Chondrocyte (in vitro differentiated cells): ENCODE data around the gene RNF145. TPM values are rescaled to one million over a fixed set of nuclear protein-coding genes. Genes with fewer than 3 reads are reported as not detected.

Experiments
- DNase-seq: peaks from one replicate; pipeline ENCODE4 v3.0.0; 2021; ENCODE audit warnings: mixed read lengths, low spot score
- H3K27ac Mint-ChIP-seq: one replicate; pipeline ENCODE4 v1.8.0; 2021; ENCODE audit warnings: mild to moderate bottlenecking, moderate library complexity, mixed read lengths; ENCODE audit not compliant: unreplicated experiment
- H3K27me3 Mint-ChIP-seq: 2 replicates; pipeline ENCODE4 v1.8.0; 2021; ENCODE audit warnings: low read depth, mixed read lengths
- H3K36me3 Mint-ChIP-seq: 2 replicates; pipeline ENCODE4 v1.8.0; 2021; ENCODE audit warnings: low read depth, mixed read lengths
- H3K4me1 Mint-ChIP-seq: 2 replicates; pipeline ENCODE4 v1.8.0; 2021; ENCODE audit warnings: low read depth, mild to moderate bottlenecking, mixed read lengths
- H3K4me3 Mint-ChIP-seq: one replicate; pipeline ENCODE4 v1.8.0; 2021; ENCODE audit warnings: mild to moderate bottlenecking, moderate library complexity, mixed read lengths; ENCODE audit not compliant: unreplicated experiment
- H3K9me3 Mint-ChIP-seq: 2 replicates; pipeline ENCODE4 v1.8.0; 2021; ENCODE audit warnings: low read depth, mixed read lengths
- CTCF ChIP-seq: fragments of 200-600 bp; sonication (generic); IDR thresholded peaks from 2 replicates; pipeline ENCODE4 v1.5.0; 2021; ENCODE audit warnings: antibody characterized with exemption, mild to moderate bottlenecking, moderate library complexity
- total RNA-seq: library from RNA; stranded (reverse); gene quantifications from 3 replicates; pipeline ENCODE4 v1.2.1, GENCODE V29; 2021

RNF145 gene
- total RNA-seq, 1 donor from 2014 or later: 83.9 TPM

DNA sequence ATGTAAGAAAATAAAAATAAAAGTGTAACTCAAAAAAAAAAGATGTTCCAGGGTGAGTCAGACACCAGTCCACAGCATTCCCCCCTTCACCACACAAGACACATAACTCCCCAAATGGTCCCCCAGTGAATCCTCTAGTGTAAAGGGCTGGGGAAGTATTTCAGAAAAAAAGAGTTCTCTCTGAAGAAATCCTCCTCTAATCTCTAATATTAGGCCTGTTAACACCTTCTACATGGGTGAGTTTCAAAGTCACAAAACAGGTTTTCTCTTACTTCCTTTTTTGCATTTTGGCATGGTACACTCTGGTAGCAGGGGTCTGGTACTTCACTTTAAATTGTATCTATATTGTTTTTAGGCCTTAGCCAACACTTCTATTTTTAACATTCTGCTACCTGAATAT is 28.2 kb downstream of the RNF145 start:
- Mint-ChIP-seq H3K4me3 (no peak overlapping the region), H3K9me3 (no peaks in the 10 kb centered on the region), H3K36me3 (peaks cover 7% of the 10 kb centered on the region), H3K27me3 (no peaks in the 10 kb centered on the region), H3K4me1 (peaks cover 57% of the 10 kb centered on the region), H3K27ac (no peak overlapping the region)
- no peak for DNase-seq
- no peak for TF ChIP-seq CTCF

- Mint-ChIP-seq H3K4me3 (no peak overlapping the region), H3K9me3 (no peaks in the 10 kb centered on the region), H3K4me1 (peaks cover 52% of the 10 kb centered on the region), H3K36me3 (peaks cover 8% of the 10 kb centered on the region), H3K27ac (peak overlapping the region; percentile 57), H3K27me3 (no peaks in the 10 kb centered on the region)
- TF ChIP-seq CTCF: no peak
- DNase-seq: no peak
Measured at GRCh38 chr5:159179529-159180305, 29.6 kb downstream of the RNF145 start.

DNA sequence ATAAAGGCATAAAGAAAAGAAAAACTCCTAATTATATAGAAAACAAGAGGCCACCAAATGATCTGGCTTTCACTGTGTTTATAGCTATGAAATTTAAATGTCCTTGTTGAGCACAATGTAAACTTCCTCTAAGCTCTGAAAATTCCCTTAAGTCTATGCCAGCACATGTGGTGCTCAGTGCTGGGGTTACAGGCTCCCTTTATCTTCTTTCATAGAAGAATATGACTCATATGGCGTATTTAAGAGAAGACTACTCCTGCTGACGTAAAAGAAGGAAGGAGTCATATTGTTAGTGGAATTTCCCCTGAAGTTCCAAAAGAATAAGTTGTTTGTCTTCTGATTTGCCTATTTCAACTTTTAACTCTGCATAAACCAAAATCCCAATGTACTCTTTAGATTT is 30.4 kb downstream of the RNF145 start:
- no peak for DNase-seq
- Mint-ChIP-seq H3K4me1 (peaks cover 51% of the 10 kb centered on the region), H3K27ac (peak overlapping the region; percentile 57), H3K9me3 (no peaks in the 10 kb centered on the region), H3K27me3 (no peaks in the 10 kb centered on the region), H3K4me3 (no peak overlapping the region), H3K36me3 (peaks cover 8% of the 10 kb centered on the region)
- TF ChIP-seq CTCF: no peak

GRCh38 chr5:159175547-159175946 is 33.8 kb downstream of the RNF145 start:
- DNase-seq: no peak
- no peak for TF ChIP-seq CTCF
- Mint-ChIP-seq H3K27me3 (no peaks in the 10 kb centered on the region), H3K27ac (peak overlapping the region; percentile 43), H3K9me3 (no peaks in the 10 kb centered on the region), H3K36me3 (peaks cover 17% of the 10 kb centered on the region), H3K4me1 (peaks cover 25% of the 10 kb centered on the region), H3K4me3 (no peak overlapping the region)

DNA sequence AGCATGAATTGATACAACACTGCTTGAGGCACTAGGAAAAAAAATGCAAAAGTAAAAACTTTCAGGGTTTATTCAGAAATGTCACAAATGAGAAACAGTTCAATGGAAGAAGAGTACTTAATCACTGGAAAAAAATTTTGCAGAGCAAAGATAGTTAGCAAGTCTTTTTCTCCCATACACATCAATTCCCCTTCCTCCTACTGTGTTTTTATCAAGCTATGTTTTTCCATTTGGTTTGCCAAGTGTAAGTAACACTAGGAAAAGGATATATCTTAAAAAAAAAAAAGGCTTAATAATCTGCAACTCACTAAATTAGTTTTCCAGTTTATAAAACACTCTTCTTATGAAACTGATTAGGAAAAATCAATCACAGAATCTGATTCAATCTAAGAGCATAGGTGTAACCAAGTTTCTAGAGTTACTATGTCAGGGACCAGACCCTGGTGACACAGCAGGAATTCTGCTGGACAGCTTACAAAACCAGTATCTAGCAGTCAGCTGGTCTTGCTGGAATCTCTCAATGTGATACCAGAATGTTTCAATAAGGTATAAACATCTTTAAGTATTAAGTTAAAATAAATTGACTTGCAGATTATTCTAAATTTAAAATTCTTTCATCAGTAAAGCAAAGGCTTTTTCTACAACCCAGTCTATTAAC is 34.7 kb downstream of the RNF145 start:
- DNase-seq: no peak
- no peak overlapping the region for H3K4me3 Mint-ChIP-seq
- no peak for TF ChIP-seq CTCF
- H3K36me3 Mint-ChIP-seq: peaks cover 17% of the 10 kb centered on the region
- no peak overlapping the region for H3K27ac Mint-ChIP-seq
- no peaks in the 10 kb centered on the region for H3K27me3 Mint-ChIP-seq
- no peaks in the 10 kb centered on the region for H3K9me3 Mint-ChIP-seq
- H3K4me1 Mint-ChIP-seq: peaks cover 24% of the 10 kb centered on the region
